Measurements from ENCODE around the gene TMEM50B.
"Not testable (repeated sequence)": the region's sequence is repeated elsewhere in the genome, so short reads cannot be mapped to it uniquely, and the experiment has no call there.

Gene TMEM50B

DNA sequence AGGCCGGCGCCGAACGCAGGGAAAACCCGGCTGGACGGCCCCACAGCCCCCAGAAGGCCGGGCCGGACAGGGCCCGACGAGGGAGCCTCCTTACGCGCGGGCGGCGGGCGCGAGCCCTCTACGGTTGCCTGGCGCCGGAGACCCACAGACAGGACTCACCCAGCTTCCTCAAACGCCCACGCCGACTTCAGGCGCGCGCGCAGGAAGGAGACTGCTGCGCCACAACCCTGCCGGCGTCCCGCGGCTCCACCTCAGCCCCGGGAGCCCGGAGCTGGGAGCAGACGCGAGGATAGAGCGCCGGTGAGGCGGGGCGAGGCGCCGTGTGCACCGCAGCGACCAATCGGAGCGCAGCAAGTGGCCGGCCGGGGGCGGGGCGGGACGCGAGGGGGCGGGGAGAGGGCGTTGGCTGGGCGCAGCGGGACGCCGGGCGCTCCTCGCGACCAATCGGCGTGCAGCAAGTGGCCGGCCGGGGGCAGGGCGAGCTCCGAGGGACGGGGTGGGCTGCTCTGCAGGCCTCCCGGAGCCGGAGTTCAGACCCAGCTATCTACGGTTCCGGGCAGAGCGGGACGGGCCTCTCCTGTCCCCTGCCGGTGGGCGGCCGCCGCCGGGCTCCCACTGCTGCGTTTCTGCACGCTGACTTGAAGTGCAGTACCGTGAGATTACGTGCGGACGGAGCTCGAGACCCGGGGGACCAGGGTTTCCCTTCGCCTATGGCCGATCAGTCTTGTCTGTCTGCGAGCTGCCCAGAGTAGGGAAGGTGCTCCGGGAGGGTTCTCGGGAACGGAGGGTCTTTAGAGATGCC, at the start of gene TMEM50B:
TMEM50B (minus strand) TSS at position 296 of the 802 bp plus-strand sequence. CDS start 11,089 bp downstream, outside the sequence.
- Histone ChIP-seq H3K27ac (ENCODE audit: low read length) (no peak within 1 kb of the TSS), H3K9me3 (ENCODE audit: control insufficient read depth, insufficient read depth, low read length) (no peaks in the 10 kb centered on the region), H3K4me1 (ENCODE audit: control insufficient read depth, insufficient read depth, low read length) (peaks cover 4% of the 10 kb centered on the region), H3K4me3 (ENCODE audit: low read length) (peak within 1 kb of the TSS; percentile 96), H3K27me3 (ENCODE audit: control insufficient read depth, insufficient read depth, low read length) (no peaks in the 10 kb centered on the region), H3K36me3 (ENCODE audit: control insufficient read depth, insufficient read depth, low read length) (no peaks in the 10 kb centered on the region)
- DNase-seq (ENCODE audit: low read depth, low spot score): peak; percentile 73
- no CpG with 5 or more reads among the region's 93 CpGs for WGBS (ENCODE audit: insufficient coverage, insufficient read length)

DNA sequence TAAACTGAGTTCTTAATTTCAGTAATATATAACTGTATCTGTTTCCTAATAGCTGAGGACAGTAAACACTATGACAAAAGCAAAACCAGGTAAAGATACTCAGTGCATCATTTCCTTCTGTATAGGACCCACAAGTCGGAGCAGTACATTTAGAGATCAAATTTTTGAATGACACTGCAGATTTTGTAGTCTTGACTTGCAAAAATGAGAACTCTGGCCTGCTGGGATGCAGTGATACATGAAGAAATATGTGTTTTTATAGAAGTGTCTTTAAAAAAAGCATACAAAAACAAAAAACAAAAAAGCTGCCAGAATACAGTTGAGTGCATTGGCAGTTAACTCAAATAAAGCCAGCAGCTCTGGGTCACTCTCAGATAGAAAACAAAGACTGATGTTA, 43.2 kb upstream of the TMEM50B start:
- peaks cover 10% of the 10 kb centered on the region; the same call in 1 of the 2 replicates for H3K36me3 ChIP-seq (ENCODE audit: control insufficient read depth, insufficient read depth, low read length)
- H3K27me3 ChIP-seq (ENCODE audit: control insufficient read depth, insufficient read depth, low read length): no peaks in the 10 kb centered on the region
- H3K9me3 ChIP-seq (ENCODE audit: control insufficient read depth, insufficient read depth, low read length): no peaks in the 10 kb centered on the region
- no peak overlapping the region for H3K27ac ChIP-seq (ENCODE audit: low read length)
- WGBS (ENCODE audit: insufficient coverage, insufficient read length): no CpG with 5 or more reads among the region's 1 CpG
- H3K4me3 ChIP-seq (ENCODE audit: low read length): no peak overlapping the region
- no peak for DNase-seq (ENCODE audit: low read depth, low spot score)
- no peaks in the 10 kb centered on the region for H3K4me1 ChIP-seq (ENCODE audit: control insufficient read depth, insufficient read depth, low read length)

DNA sequence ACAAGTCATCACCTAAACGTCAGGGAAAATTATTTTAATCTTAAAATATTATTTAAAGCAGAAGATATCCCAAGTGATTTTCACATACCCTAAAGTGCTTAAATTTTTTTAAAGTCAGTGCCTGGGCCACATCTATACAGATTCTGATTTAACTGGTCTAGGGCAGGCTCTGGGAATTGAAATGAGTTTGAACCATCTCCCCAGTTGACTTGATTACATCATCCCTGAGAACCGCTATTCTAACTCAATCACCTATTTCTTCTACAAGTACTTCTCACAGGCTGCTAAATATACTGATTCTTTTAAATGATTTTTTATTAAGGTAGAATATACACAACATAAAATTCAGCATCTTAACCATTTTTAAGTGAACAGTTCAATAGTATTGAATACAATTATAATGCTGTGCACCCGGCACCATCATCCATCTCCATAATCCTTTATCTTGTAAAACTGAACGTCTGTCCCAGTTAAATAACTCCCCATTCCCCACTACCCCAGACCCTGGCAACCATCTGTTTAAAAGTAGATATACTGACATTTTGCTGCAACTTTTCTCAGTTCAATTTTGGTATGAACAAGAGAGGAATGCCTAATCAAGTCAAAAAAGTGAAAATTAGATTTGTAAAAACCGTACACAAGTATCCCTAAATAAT, 42.7 kb upstream of the TMEM50B start:
- no peak for DNase-seq (ENCODE audit: low read depth, low spot score)
- no CpG with 5 or more reads among the region's 5 CpGs for WGBS (ENCODE audit: insufficient coverage, insufficient read length)
- Histone ChIP-seq H3K27ac (ENCODE audit: low read length) (no peak overlapping the region), H3K27me3 (ENCODE audit: control insufficient read depth, insufficient read depth, low read length) (no peaks in the 10 kb centered on the region), H3K4me1 (ENCODE audit: control insufficient read depth, insufficient read depth, low read length) (no peaks in the 10 kb centered on the region), H3K9me3 (ENCODE audit: control insufficient read depth, insufficient read depth, low read length) (no peaks in the 10 kb centered on the region), H3K36me3 (ENCODE audit: control insufficient read depth, insufficient read depth, low read length) (peaks cover 10% of the 10 kb centered on the region; the same call in 1 of the 2 replicates), H3K4me3 (ENCODE audit: low read length) (no peak overlapping the region)

DNA sequence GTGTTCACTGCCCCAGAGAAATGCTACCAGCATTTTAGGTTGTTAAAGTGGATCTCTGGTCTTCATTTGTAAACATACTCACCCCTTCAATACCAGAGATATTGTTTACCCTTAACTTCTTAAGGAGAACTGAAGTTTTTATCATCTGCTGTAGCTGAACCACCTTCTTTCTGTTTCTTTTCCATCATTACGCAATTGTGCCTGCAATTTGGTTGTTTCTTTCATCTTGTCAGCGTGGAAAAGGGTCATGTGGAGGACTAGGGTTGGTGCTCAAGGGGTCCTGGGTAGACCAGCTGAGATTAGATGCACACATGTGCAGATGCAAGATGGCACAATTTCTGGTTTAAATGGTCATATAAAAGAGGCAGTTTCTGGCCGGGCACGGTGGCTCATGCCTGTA, 39.1 kb upstream of the TMEM50B start:
- H3K9me3 ChIP-seq (ENCODE audit: control insufficient read depth, insufficient read depth, low read length): no peaks in the 10 kb centered on the region
- H3K4me1 ChIP-seq (ENCODE audit: control insufficient read depth, insufficient read depth, low read length): no peaks in the 10 kb centered on the region
- H3K36me3 ChIP-seq (ENCODE audit: control insufficient read depth, insufficient read depth, low read length): peaks cover 29% of the 10 kb centered on the region; the same call in 1 of the 2 replicates
- no peaks in the 10 kb centered on the region for H3K27me3 ChIP-seq (ENCODE audit: control insufficient read depth, insufficient read depth, low read length)
- no peak overlapping the region for H3K4me3 ChIP-seq (ENCODE audit: low read length)
- no CpG with 5 or more reads among the region's 4 CpGs for WGBS (ENCODE audit: insufficient coverage, insufficient read length)
- DNase-seq (ENCODE audit: low read depth, low spot score): no peak
- H3K27ac ChIP-seq (ENCODE audit: low read length): no peak overlapping the region

DNA sequence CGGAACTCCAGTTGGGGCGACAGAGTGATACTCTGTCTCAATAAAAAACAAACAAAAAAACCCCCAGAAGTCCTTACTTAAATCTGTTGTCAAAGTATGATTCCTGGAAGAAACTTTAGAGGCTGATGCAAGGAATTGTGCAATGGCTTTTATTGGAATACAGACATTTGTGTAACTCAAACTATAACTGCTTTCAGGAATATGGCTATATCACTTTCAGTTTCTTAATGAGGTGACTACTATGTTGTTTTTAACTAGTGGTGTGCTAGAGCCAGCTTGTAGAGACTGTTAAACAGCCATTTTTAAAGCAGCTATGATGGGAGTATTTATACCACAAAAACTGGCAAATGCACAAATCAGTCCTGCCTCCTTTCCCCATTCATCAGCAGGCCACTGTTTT, 34.5 kb upstream of the TMEM50B start:
- Histone ChIP-seq H3K4me1 (ENCODE audit: control insufficient read depth, insufficient read depth, low read length) (no peaks in the 10 kb centered on the region), H3K36me3 (ENCODE audit: control insufficient read depth, insufficient read depth, low read length) (peaks cover 40% of the 10 kb centered on the region), H3K9me3 (ENCODE audit: control insufficient read depth, insufficient read depth, low read length) (no peaks in the 10 kb centered on the region), H3K27me3 (ENCODE audit: control insufficient read depth, insufficient read depth, low read length) (no peaks in the 10 kb centered on the region), H3K4me3 (ENCODE audit: low read length) (no peak overlapping the region), H3K27ac (ENCODE audit: low read length) (no peak overlapping the region)
- no peak for DNase-seq (ENCODE audit: low read depth, low spot score)
- WGBS (ENCODE audit: insufficient coverage, insufficient read length): no CpG with 5 or more reads among the region's 2 CpGs

DNA sequence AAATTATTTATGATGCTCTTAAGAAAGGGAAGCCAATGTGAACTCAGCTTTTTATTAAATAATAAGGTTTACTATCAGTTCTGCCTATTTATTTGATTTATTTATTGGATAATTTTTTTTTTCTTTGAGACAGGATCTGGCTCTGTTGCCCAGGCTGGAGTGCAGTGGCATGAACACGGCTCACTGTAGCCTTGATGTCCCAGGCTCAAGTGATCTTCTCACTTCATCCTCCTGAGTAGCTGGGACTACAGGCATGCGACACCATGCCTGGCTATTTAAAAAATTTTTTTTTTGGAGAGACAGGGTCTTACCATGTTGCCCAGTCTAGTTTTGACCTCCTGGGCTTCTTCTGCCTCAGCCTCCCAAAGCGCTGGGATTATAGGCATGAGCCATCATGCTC, 32.7 kb upstream of the TMEM50B start:
- peaks cover 33% of the 10 kb centered on the region for H3K36me3 ChIP-seq (ENCODE audit: control insufficient read depth, insufficient read depth, low read length)
- no peak overlapping the region for H3K4me3 ChIP-seq (ENCODE audit: low read length)
- no peaks in the 10 kb centered on the region for H3K9me3 ChIP-seq (ENCODE audit: control insufficient read depth, insufficient read depth, low read length)
- H3K27ac ChIP-seq (ENCODE audit: low read length): no peak overlapping the region
- H3K4me1 ChIP-seq (ENCODE audit: control insufficient read depth, insufficient read depth, low read length): no peaks in the 10 kb centered on the region
- no peaks in the 10 kb centered on the region for H3K27me3 ChIP-seq (ENCODE audit: control insufficient read depth, insufficient read depth, low read length)
- WGBS (ENCODE audit: insufficient coverage, insufficient read length): no CpG with 5 or more reads among the region's 3 CpGs
- no peak for DNase-seq (ENCODE audit: low read depth, low spot score)

DNA sequence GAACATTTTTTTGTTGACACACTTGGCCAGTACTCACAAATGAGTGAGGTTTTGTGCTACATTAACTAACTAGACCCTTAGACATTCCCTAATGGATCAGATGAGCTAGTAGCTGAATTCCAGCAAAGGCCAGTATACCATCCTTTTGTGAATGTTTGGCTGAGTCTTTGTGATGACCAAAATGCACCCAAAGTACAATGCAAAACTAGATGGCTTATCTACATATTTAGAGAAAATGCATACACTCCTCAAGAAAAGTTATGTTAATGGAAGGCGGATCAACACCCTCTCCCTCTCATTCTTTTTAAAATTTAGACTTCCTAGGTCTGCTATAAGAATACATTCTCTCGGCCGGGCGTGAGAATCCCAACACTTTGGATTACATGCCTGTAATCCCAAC, 31.9 kb upstream of the TMEM50B start:
- no CpG with 5 or more reads among the region's 4 CpGs for WGBS (ENCODE audit: insufficient coverage, insufficient read length)
- no peaks in the 10 kb centered on the region for H3K9me3 ChIP-seq (ENCODE audit: control insufficient read depth, insufficient read depth, low read length)
- H3K36me3 ChIP-seq (ENCODE audit: control insufficient read depth, insufficient read depth, low read length): peaks cover 25% of the 10 kb centered on the region
- H3K27me3 ChIP-seq (ENCODE audit: control insufficient read depth, insufficient read depth, low read length): no peaks in the 10 kb centered on the region
- H3K27ac ChIP-seq (ENCODE audit: low read length): no peak overlapping the region
- no peak overlapping the region for H3K4me3 ChIP-seq (ENCODE audit: low read length)
- no peak for DNase-seq (ENCODE audit: low read depth, low spot score)
- no peaks in the 10 kb centered on the region for H3K4me1 ChIP-seq (ENCODE audit: control insufficient read depth, insufficient read depth, low read length)

DNA sequence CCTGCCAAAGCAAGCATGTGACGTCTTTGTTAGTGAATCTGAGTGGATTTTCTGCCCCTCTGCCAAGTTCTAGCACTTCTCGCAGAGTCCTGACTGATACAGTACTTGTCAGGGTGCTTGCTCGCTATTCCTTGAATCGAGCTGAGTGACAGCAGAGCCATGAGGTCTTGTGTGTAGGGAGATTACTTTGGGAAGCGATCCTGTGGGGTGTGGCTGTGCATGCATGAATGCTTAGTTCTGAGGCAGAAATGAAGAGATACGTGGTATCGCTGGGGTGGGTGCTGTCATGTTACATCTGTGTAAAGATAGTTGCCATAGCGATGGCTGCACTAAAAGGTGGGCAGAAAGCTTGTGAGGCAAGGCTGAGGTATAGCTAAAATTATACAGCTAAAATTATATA, 31.1 kb upstream of the TMEM50B start:
- Histone ChIP-seq H3K4me3 (ENCODE audit: low read length) (no peak overlapping the region), H3K27me3 (ENCODE audit: control insufficient read depth, insufficient read depth, low read length) (no peaks in the 10 kb centered on the region), H3K9me3 (ENCODE audit: control insufficient read depth, insufficient read depth, low read length) (no peaks in the 10 kb centered on the region), H3K4me1 (ENCODE audit: control insufficient read depth, insufficient read depth, low read length) (no peaks in the 10 kb centered on the region), H3K27ac (ENCODE audit: low read length) (no peak overlapping the region), H3K36me3 (ENCODE audit: control insufficient read depth, insufficient read depth, low read length) (peaks cover 26% of the 10 kb centered on the region)
- WGBS (ENCODE audit: insufficient coverage, insufficient read length): no CpG with 5 or more reads among the region's 8 CpGs
- no peak for DNase-seq (ENCODE audit: low read depth, low spot score)

DNA sequence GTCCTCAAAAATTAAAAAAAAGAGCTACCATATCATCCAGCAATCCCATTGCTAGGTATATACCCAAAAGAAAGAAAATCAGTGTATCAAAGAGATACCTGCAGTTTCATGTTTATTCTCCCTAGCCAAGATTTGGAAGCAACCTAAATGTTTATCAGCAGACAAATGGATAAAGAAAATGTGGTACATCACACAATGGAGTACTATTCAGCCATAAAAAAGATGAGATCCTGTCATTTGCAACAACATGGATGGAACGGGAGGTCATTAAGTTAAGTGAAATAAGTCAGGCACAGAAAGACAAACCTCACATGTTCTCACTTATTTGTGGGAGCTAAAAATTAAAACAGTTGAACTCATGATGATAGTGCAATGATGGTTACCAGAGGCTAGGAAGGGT, 27.2 kb upstream of the TMEM50B start:
- not testable (repeated sequence) for H3K27ac ChIP-seq (ENCODE audit: low read length); H3K4me1 ChIP-seq (ENCODE audit: control insufficient read depth, insufficient read depth, low read length); H3K9me3 ChIP-seq (ENCODE audit: control insufficient read depth, insufficient read depth, low read length); H3K27me3 ChIP-seq (ENCODE audit: control insufficient read depth, insufficient read depth, low read length); DNase-seq (ENCODE audit: low read depth, low spot score); H3K4me3 ChIP-seq (ENCODE audit: low read length)
- no CpG with 5 or more reads among the region's 1 CpG for WGBS (ENCODE audit: insufficient coverage, insufficient read length)
- H3K36me3 ChIP-seq (ENCODE audit: control insufficient read depth, insufficient read depth, low read length): peaks cover 15% of the 10 kb centered on the region

DNA sequence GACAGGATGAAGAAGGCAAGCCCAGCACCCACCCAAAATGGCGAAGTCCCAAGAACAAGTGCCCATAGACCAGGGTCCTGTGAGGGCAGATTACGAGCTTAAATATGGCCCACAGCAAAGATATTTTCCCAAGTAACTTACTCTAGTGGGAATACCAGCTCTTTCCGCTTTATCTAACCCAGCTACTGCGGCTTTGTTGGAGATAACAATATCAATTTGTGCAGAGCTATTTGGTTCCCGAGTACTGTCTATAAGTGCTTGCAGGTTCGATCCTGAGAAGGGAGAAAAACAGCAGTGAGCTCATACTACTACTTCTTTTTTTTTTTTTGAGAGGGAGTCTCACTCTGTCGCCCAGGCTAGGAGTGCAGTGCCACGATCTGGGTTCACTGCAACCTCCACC, 26.1 kb upstream of the TMEM50B start:
- no CpG with 5 or more reads among the region's 8 CpGs for WGBS (ENCODE audit: insufficient coverage, insufficient read length)
- Histone ChIP-seq H3K27me3 (ENCODE audit: control insufficient read depth, insufficient read depth, low read length) (no peaks in the 10 kb centered on the region), H3K36me3 (ENCODE audit: control insufficient read depth, insufficient read depth, low read length) (peaks cover 11% of the 10 kb centered on the region), H3K27ac (ENCODE audit: low read length) (no peak overlapping the region), H3K4me1 (ENCODE audit: control insufficient read depth, insufficient read depth, low read length) (no peaks in the 10 kb centered on the region), H3K4me3 (ENCODE audit: low read length) (no peak overlapping the region), H3K9me3 (ENCODE audit: control insufficient read depth, insufficient read depth, low read length) (no peaks in the 10 kb centered on the region)
- no peak for DNase-seq (ENCODE audit: low read depth, low spot score)
